ENCODE measurements around the gene ATP9B.

The ATP9B gene

DNA sequence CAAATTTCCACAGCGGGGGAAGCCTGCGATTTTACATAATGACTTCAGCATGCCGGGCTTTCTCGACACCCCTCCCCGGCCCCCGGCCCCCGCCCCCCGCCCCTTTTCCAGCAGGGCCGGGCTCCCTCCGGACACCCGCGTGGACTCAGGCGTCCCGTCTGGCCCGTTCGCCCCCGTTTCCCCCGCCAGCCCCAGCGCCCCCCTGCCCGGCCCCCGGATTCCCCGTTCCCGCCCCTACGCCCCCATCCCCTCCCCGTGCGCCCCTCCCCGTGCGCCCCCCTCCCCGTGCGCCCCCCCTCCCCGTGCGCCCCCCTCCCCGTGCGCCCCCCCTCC lies 326.1 kb downstream of the ATP9B start:
- no peak overlapping the region; the same call in 1 of the 2 replicates for H3K27ac ChIP-seq (ENCODE audit: extremely low read depth, low read depth, low read length)
- H3K4me1 ChIP-seq (ENCODE audit: control insufficient read depth, insufficient read depth, low read length) = peaks cover 6% of the 10 kb centered on the region; the same call in 1 of the 2 replicates
- ChIA-PET CTCF (no interaction called here), POLR2A (interaction anchor here (1.0 to 1.6 kb wide), 2 partner anchors 32 to 90 kb away, joined by 4 to 5 read pairs; no protein-coding TSS in a partner anchor)
- no peaks in the 10 kb centered on the region for H3K36me3 ChIP-seq (ENCODE audit: control insufficient read depth in 2 of 2, insufficient read depth in 1 of 2, low read length in 2 of 2)
- no peak overlapping the region for H3K4me3 ChIP-seq (ENCODE audit: low read depth, low read length)
- no peaks in the 10 kb centered on the region for H3K9me3 ChIP-seq (ENCODE audit: control insufficient read depth, insufficient read depth, low read depth, low read length)
- TF ChIP-seq ZNF335 (tag by site-specific recombination; conservative IDR thresholded peaks at IDR 0.05) (peak; percentile 3; the same call in 1 of the 2 replicates), ZNF707 (tag by site-specific recombination; IDR thresholded peaks at IDR 0.05) (no peak)

DNA sequence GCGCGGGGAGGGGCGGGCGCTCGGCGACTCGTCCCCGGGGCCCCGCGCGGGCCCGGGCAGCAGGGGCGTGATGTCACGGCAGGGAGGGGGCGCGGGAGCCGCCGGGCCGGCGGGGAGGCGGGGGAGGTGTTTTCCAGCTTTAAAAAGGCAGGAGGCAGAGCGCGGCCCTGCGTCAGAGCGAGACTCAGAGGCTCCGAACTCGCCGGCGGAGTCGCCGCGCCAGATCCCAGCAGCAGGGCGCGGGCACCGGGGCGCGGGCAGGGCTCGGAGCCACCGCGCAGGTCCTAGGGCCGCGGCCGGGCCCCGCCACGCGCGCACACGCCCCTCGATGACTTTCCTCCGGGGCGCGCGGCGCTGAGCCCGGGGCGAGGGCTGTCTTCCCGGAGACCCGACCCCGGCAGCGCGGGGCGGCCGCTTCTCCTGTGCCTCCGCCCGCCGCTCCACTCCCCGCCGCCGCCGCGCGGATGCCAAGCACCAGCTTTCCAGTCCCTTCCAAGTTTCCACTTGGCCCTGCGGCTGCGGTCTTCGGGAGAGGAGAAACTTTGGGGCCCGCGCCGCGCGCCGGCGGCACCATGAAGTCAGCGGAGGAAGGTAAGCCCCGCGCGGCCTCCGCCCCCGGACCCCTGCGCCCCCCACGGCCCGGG lies 326.7 kb downstream of the ATP9B start, which contains the start of gene NFATC1:
Gene NFATC1 (plus strand): TSS at position 170 of the 644 bp plus-strand sequence. CDS start 295 bp downstream, at position 465.
- TF ChIP-seq ZNF629 (tag by site-specific recombination; IDR thresholded peaks at IDR 0.05) (0 out of 2 replicates have a peak, but pooled peaks have one; percentile 32), ZNF433 (tag by site-specific recombination; IDR thresholded peaks at IDR 0.05; ENCODE audit: low read depth) (no peak), ZNF521 (tag by site-specific recombination; IDR thresholded peaks at IDR 0.05) (no peak), SP7 (tag by site-specific recombination; IDR thresholded peaks at IDR 0.05) (no peak), ZNF600 (tag by site-specific recombination; IDR thresholded peaks at IDR 0.05) (no peak), ZSCAN30 (tag by site-specific recombination; IDR thresholded peaks at IDR 0.05) (0 out of 2 replicates have a peak, but pooled peaks have one; percentile 19), KLF10 (tag by site-specific recombination; IDR thresholded peaks at IDR 0.05) (peak; percentile 31; the same call in 1 of the 2 replicates), ZNF660 (tag by site-specific recombination; IDR thresholded peaks at IDR 0.05) (0 out of 2 replicates have a peak, but pooled peaks have one; percentile 20), ZNF211 (tag by site-specific recombination; IDR thresholded peaks at IDR 0.05; ENCODE audit: low read depth) (no peak), SP3 (tag by site-specific recombination; IDR thresholded peaks at IDR 0.05) (peak; percentile 29; the same call in 1 of the 2 replicates), ZXDB (tag by site-specific recombination; IDR thresholded peaks at IDR 0.05) (peak; percentile 48; the same call in 1 of the 2 replicates), ZBTB20 (tag by site-specific recombination; IDR thresholded peaks at IDR 0.05) (peak; percentile 49; the same call in 1 of the 2 replicates)
- TF ChIP-seq, protein P1, sequence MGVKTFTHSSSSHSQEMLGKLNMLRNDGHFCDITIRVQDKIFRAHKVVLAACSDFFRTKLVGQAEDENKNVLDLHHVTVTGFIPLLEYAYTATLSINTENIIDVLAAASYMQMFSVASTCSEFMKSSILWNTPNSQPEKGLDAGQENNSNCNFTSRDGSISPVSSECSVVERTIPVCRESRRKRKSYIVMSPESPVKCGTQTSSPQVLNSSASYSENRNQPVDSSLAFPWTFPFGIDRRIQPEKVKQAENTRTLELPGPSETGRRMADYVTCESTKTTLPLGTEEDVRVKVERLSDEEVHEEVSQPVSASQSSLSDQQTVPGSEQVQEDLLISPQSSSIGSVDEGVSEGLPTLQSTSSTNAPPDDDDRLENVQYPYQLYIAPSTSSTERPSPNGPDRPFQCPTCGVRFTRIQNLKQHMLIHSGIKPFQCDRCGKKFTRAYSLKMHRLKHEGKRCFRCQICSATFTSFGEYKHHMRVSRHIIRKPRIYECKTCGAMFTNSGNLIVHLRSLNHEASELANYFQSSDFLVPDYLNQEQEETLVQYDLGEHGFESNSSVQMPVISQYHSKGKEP (tag by site-specific recombination; IDR thresholded peaks at IDR 0.05) = no peak
- TF ChIP-seq, protein P2, sequence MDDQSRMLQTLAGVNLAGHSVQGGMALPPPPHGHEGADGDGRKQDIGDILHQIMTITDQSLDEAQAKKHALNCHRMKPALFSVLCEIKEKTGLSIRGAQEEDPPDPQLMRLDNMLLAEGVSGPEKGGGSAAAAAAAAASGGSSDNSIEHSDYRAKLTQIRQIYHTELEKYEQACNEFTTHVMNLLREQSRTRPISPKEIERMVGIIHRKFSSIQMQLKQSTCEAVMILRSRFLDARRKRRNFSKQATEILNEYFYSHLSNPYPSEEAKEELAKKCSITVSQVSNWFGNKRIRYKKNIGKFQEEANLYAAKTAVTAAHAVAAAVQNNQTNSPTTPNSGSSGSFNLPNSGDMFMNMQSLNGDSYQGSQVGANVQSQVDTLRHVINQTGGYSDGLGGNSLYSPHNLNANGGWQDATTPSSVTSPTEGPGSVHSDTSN (CRISPR knock-in tag; IDR thresholded peaks at IDR 0.05) = 0 out of 2 replicates have a peak, but pooled peaks have one; percentile 37
- TF ChIP-seq, protein P3, sequence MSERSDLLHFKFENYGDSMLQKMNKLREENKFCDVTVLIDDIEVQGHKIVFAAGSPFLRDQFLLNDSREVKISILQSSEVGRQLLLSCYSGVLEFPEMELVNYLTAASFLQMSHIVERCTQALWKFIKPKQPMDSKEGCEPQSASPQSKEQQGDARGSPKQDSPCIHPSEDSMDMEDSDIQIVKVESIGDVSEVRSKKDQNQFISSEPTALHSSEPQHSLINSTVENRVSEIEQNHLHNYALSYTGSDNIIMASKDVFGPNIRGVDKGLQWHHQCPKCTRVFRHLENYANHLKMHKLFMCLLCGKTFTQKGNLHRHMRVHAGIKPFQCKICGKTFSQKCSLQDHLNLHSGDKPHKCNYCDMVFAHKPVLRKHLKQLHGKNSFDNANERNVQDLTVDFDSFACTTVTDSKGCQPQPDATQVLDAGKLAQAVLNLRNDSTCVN (tag by site-specific recombination; optimal IDR thresholded peaks at IDR 0.05) = peak; percentile 67
- H3K36me3 ChIP-seq (ENCODE audit: control insufficient read depth in 2 of 2, insufficient read depth in 1 of 2, low read length in 2 of 2) = no peaks in the 10 kb centered on the region
- POLR2A ChIA-PET = interaction anchor here (1.0 to 1.6 kb wide), 2 partner anchors 32 to 89 kb away, joined by 4 to 5 read pairs; no protein-coding TSS in a partner anchor
- peak within 1 kb of the TSS; percentile 81; the same call in 1 of the 2 replicates for H3K27ac ChIP-seq (ENCODE audit: extremely low read depth, low read depth, low read length)
- CTCF ChIA-PET = interaction anchor here (0.7 kb wide), 2 partner anchors 14 to 134 kb away, joined by 3 read pairs; no protein-coding TSS in a partner anchor
- no peaks in the 10 kb centered on the region for H3K9me3 ChIP-seq (ENCODE audit: control insufficient read depth, insufficient read depth, low read depth, low read length)
- H3K4me1 ChIP-seq (ENCODE audit: control insufficient read depth, insufficient read depth, low read length) = peaks cover 6% of the 10 kb centered on the region; the same call in 1 of the 2 replicates
- H3K4me3 ChIP-seq (ENCODE audit: low read depth, low read length) = peak within 1 kb of the TSS; percentile 48

Data from HEK293 (cell line).